RPMI7951 (cell line): ENCODE measurements around the gene NCKAP1. TPM values are rescaled to one million over a fixed set of nuclear protein-coding genes. Genes with fewer than 3 reads are reported as not detected.
"Not testable (repeated sequence)": the region's sequence is repeated elsewhere in the genome, so short reads cannot be mapped to it uniquely, and the experiment has no call there.

Source experiments
- DNase-seq: peaks from one replicate; pipeline ENCODE4 v3.0.0-alpha.2; 2012; ENCODE audit warnings: low read depth
- total RNA-seq: library from RNA; depleted of rRNA; stranded (reverse); fragments of >200 nt; shearing (Covaris generic); gene quantifications from 2 replicates; pipeline ENCODE4 v1.2.3, GENCODE V29; 2014; rRNA removed

NCKAP1 gene
- total RNA-seq, 1 experiment from 2014 or later = 188 TPM

GRCh38 chr2:182880100-182880499 lies 158.2 kb downstream of the NCKAP1 start:
- DNase-seq = not testable (repeated sequence)

GRCh38 chr2:182876653-182877052 lies 161.6 kb downstream of the NCKAP1 start:
- not testable (repeated sequence) for DNase-seq

- DNase-seq = no peak
Observed at GRCh38 chr2:182870227-182870626, 168.0 kb downstream of the NCKAP1 start.

GRCh38 chr2:182868054-182868796 lies 170.0 kb downstream of the NCKAP1 start:
- no peak for DNase-seq

GRCh38 chr2:182867426-182868053 lies 170.7 kb downstream of the NCKAP1 start:
- no peak for DNase-seq

- DNase-seq = peak; percentile 71
Observed at GRCh38 chr2:182866461-182867406, 171.5 kb downstream of the NCKAP1 start, which contains the start of gene FRZB. FRZB (minus strand) TSS chr2:182866637; CDS start chr2:182866552, 85 bp downstream.

GRCh38 chr2:182866095-182866460 lies 172.2 kb downstream of the NCKAP1 start:
- DNase-seq = no peak

GRCh38 chr2:182864949-182865570 lies 173.2 kb downstream of the NCKAP1 start:
- no peak for DNase-seq

- DNase-seq = peak; percentile 31
Observed at GRCh38 chr2:182863642-182864041, 174.6 kb downstream of the NCKAP1 start.

- no peak for DNase-seq
Observed at GRCh38 chr2:182862091-182862490, 176.2 kb downstream of the NCKAP1 start.

- DNase-seq = no peak
Observed at GRCh38 chr2:182860858-182861257, 177.4 kb downstream of the NCKAP1 start.

Other genes with a start within 250 kb of the NCKAP1 start
- gene FRZB, start 171.8 kb downstream of the NCKAP1 start, total RNA-seq = 0.98 and 1.6 TPM in 2 replicates
- gene DUSP19, start 40.3 kb upstream of the NCKAP1 start, total RNA-seq = 1.7 and 2.1 TPM in 2 replicates
- 59.1 and 68.8 TPM in 2 replicates for gene NUP35, start 86.0 kb upstream of the NCKAP1 start, total RNA-seq